ENCODE results near the gene SLC4A1AP. TPM values are rescaled to one million over a fixed set of nuclear protein-coding genes. Genes with fewer than 3 reads are reported as not detected.

SLC4A1AP gene
- total and polyA plus RNA-seq, 2 of the 13 experiments (the other 11 are each of a cell fraction or from before 2014, with no cell fraction given): 15.3 to 44.6 TPM

GRCh38 chr2:27738349-27739057, 74.8 kb downstream of the SLC4A1AP start (continued):
- TF ChIP-seq, protein P1, sequence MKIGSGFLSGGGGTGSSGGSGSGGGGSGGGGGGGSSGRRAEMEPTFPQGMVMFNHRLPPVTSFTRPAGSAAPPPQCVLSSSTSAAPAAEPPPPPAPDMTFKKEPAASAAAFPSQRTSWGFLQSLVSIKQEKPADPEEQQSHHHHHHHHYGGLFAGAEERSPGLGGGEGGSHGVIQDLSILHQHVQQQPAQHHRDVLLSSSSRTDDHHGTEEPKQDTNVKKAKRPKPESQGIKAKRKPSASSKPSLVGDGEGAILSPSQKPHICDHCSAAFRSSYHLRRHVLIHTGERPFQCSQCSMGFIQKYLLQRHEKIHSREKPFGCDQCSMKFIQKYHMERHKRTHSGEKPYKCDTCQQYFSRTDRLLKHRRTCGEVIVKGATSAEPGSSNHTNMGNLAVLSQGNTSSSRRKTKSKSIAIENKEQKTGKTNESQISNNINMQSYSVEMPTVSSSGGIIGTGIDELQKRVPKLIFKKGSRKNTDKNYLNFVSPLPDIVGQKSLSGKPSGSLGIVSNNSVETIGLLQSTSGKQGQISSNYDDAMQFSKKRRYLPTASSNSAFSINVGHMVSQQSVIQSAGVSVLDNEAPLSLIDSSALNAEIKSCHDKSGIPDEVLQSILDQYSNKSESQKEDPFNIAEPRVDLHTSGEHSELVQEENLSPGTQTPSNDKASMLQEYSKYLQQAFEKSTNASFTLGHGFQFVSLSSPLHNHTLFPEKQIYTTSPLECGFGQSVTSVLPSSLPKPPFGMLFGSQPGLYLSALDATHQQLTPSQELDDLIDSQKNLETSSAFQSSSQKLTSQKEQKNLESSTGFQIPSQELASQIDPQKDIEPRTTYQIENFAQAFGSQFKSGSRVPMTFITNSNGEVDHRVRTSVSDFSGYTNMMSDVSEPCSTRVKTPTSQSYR (CRISPR knock-in tag; IDR thresholded peaks at IDR 0.05; ENCODE audit: borderline replicate concordance): no peak; the same call in 1 of the 2 replicates
- TF ChIP-seq NFE2L1 (CRISPR knock-in tag; IDR thresholded peaks at IDR 0.05; ENCODE audit: borderline replicate concordance): no peak
- TF ChIP-seq SNAPC5 (CRISPR knock-in tag; IDR thresholded peaks at IDR 0.05; ENCODE audit: borderline replicate concordance): no peak
- no peak for TF ChIP-seq ELF1 (CRISPR knock-in tag; IDR thresholded peaks at IDR 0.05)
- TF ChIP-seq RCOR2 (CRISPR knock-in tag; IDR thresholded peaks at IDR 0.05): no peak
- TF ChIP-seq RBAK (CRISPR knock-in tag; IDR thresholded peaks at IDR 0.05): no peak
- TF ChIP-seq, protein P2, sequence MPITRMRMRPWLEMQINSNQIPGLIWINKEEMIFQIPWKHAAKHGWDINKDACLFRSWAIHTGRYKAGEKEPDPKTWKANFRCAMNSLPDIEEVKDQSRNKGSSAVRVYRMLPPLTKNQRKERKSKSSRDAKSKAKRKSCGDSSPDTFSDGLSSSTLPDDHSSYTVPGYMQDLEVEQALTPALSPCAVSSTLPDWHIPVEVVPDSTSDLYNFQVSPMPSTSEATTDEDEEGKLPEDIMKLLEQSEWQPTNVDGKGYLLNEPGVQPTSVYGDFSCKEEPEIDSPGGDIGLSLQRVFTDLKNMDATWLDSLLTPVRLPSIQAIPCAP (CRISPR knock-in tag; IDR thresholded peaks at IDR 0.05; ENCODE audit: low read depth): no peak
- no peak for TF ChIP-seq RBM22 (optimal IDR thresholded peaks at IDR 0.05; ENCODE audit: low read length)
- 0 out of 2 replicates have a peak, but pooled peaks have one; percentile 21 for TF ChIP-seq SATB2 (CRISPR knock-in tag; IDR thresholded peaks at IDR 0.05)
- no peak for TF ChIP-seq ZNF773 (CRISPR knock-in tag; IDR thresholded peaks at IDR 0.05; ENCODE audit: borderline replicate concordance)
- no peak for TF ChIP-seq CBX1 (IDR thresholded peaks at IDR 0.05; ENCODE audit: low read depth)
- TF ChIP-seq HNF1A (IDR thresholded peaks at IDR 0.05; ENCODE audit: low read depth): no peak
- TF ChIP-seq HNF1A (CRISPR knock-in tag; IDR thresholded peaks at IDR 0.05; ENCODE audit: borderline replicate concordance): no peak; the same call in 1 of the 2 replicates
- TF ChIP-seq PRDM15 (CRISPR knock-in tag; IDR thresholded peaks at IDR 0.05): no peak

All from HepG2 (cell line).